AG09309 (cell line): ENCODE measurements around the gene NFE2L3.
A peak's percentile ranks its signal among the peaks of the same experiment; 100 is the strongest.

Experiments used
- DNase-seq: peaks from one replicate; pipeline ENCODE4 v3.0.0-alpha.2; 2010; ENCODE audit warnings: low read depth
- H3K4me3 ChIP-seq: 2 replicates; pipeline ENCODE4 v1.5.1; 2011; ENCODE audit warnings: mild to moderate bottlenecking, low read depth, low read length, moderate library complexity; ENCODE audit not compliant: control insufficient read depth
- CTCF ChIP-seq: IDR thresholded peaks from 2 replicates; pipeline ENCODE4 v1.5.1; 2011; ENCODE audit warnings: mild to moderate bottlenecking, low read depth, low read length, inconsistent platforms; ENCODE audit not compliant: insufficient read depth, control insufficient read depth; ENCODE audit errors: missing control alignments

Gene NFE2L3

GRCh38 chr7:26151953-26152781 lies at the start of gene NFE2L3:
NFE2L3 (plus strand) TSS chr7:26152198; CDS start chr7:26152499, 301 bp downstream.
- H3K4me3 ChIP-seq: peak within 1 kb of the TSS; percentile 26
- DNase-seq: no peak
- no peak for TF ChIP-seq CTCF

- no peak for DNase-seq
- H3K4me3 ChIP-seq: no peak overlapping the region
- no peak for TF ChIP-seq CTCF
These were observed 48.4 kb upstream of the NFE2L3 start for GRCh38 chr7:26103596-26103995.

DNA sequence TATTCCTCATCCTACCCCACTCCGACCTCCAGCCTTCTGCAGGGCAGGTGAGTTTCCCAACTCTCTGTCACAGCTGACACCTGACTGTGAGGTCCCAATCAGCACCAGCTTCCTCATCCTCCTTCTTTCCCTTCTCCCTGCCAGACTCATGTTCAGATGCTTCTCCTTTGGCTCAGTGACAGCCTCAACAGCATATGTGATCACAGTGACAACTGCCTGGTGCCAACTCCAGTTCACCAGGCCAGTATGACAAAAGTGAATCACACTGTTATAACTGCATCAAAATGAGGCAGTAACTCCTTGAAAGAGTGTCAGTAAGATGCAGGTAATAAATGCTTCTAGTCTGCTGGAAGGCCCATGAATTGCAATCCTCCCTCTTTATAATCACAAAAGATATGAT lies 46.8 kb upstream of the NFE2L3 start:
- no peak overlapping the region for H3K4me3 ChIP-seq
- DNase-seq: no peak
- TF ChIP-seq CTCF: no peak

DNA sequence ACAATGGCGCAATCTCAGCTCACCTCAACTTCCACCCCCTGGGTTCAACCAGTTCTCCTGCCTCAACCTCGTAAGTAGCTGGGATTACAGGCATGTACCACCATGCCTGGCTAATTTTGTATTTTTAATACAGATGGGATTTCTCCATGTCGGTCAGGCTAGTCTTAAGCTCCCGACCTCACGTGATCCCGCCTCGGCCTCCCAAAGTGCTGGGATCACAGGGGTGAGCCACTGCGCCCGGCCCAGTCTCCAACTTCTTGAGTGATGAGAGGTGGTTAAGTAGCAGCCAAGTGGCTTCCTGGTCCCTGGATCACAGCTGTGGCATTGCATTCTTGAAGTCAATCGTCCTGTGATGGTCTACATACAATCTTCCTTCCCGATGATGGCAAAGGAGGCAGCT lies 46.1 kb upstream of the NFE2L3 start:
- H3K4me3 ChIP-seq: no peak overlapping the region
- no peak for DNase-seq
- TF ChIP-seq CTCF: no peak

GRCh38 chr7:26112203-26112740 lies 39.7 kb upstream of the NFE2L3 start:
- DNase-seq: no peak
- H3K4me3 ChIP-seq: no peak overlapping the region
- no peak for TF ChIP-seq CTCF

GRCh38 chr7:26115650-26116049 lies 36.3 kb upstream of the NFE2L3 start:
- TF ChIP-seq CTCF: no peak
- DNase-seq: no peak
- no peak overlapping the region for H3K4me3 ChIP-seq
